Measurements from ENCODE around the gene ZNF787. TPM values are rescaled to one million over a fixed set of nuclear protein-coding genes. Genes with fewer than 3 reads are reported as not detected.

ZNF787 gene
- polyA plus RNA-seq, 1 experiment, result 4.5 TPM

DNA sequence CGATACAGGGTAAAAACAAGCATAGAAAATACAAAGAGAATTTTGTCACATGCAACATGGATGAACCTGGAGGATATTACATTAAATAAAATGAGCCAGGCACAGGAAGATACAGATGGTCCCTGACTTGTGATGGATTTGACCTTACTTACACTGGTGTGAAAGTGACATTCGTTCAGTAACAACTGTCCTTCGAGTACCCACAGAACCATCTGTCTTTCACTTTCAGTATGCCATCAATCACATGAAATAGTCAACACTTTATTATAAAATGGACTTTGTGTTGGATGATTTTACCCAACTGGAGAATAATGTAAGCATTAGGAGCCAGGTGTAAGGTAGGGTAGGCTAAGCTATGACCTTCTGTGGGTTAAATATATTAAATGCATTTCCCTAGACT lies 51.5 kb downstream of the ZNF787 start:
- TF ChIP-seq, protein P1, sequence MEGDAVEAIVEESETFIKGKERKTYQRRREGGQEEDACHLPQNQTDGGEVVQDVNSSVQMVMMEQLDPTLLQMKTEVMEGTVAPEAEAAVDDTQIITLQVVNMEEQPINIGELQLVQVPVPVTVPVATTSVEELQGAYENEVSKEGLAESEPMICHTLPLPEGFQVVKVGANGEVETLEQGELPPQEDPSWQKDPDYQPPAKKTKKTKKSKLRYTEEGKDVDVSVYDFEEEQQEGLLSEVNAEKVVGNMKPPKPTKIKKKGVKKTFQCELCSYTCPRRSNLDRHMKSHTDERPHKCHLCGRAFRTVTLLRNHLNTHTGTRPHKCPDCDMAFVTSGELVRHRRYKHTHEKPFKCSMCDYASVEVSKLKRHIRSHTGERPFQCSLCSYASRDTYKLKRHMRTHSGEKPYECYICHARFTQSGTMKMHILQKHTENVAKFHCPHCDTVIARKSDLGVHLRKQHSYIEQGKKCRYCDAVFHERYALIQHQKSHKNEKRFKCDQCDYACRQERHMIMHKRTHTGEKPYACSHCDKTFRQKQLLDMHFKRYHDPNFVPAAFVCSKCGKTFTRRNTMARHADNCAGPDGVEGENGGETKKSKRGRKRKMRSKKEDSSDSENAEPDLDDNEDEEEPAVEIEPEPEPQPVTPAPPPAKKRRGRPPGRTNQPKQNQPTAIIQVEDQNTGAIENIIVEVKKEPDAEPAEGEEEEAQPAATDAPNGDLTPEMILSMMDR (IDR thresholded peaks at IDR 0.05; ENCODE audit: low read depth, low read length), result no peak
- Histone ChIP-seq H3K9me3 (ENCODE audit: control insufficient read depth, insufficient read depth, low read length) (no peaks in the 10 kb centered on the region), H3K4me3 (ENCODE audit: low read depth, low read length) (no peak overlapping the region), H3K27ac (ENCODE audit: low read depth, low read length) (no peak overlapping the region), H3K27me3 (ENCODE audit: control insufficient read depth, insufficient read depth, low read length) (no peaks in the 10 kb centered on the region)
- POLR2A ChIA-PET, result no interaction called here
- DNase-seq (ENCODE audit: low read depth, low spot score), result no peak
- CTCF ChIA-PET, result interaction anchor here (2.1 kb wide), 1 partner anchor 183 kb away, joined by 9 read pairs; no protein-coding TSS in a partner anchor

DNA sequence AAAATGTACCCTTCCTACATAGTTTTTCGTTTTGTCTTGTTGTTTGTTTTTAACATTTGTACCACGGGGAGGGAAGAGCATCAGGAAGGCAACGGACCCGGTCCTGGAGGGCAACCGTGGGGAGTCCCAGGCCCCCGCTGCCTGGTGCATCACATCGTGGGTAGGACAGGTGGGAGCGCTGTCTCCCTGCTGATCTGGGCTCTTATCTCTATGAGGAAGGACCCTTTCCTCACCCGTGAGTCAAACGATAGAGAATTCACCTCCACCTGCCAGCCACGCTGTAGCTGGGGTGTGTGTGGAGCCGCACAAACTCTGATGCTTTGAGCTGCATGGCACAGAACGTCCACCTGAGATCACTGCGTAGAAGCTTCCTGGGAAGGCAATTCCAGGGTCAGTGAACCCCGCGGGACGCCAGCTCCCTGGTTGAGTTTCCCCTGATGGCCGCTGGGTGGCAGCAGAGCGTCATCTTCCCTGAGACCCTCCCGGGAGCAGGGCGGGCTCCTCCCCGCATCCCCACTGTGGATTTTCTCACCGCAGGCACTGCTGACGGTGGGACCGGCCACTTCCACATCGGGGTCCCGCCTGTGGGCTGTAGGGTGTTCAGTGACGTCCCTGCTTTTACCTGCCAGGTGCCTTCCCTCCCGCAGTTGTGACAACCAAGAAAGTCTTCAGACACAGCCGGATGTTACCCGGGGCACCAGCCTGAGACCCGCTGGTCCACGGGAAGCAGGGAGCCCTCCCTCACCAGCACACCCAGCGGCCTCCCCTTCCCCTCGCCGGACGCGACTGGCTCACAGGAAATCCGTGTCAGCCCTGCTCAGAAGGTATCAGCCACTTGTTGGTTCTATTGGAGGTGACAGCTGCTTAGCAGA lies 54.7 kb downstream of the ZNF787 start:
- CTCF ChIA-PET, result interaction anchor here (0.6 to 4.4 kb wide), 31 partner anchors 11 to 631 kb away, joined by 3 to 60 read pairs (median 5); partner anchors contain the start of genes ZNF582 and ZSCAN5A
- POLR2A ChIA-PET, result no interaction called here
- H3K4me3 ChIP-seq (ENCODE audit: low read depth, low read length), result peak overlapping the region; percentile 39
- H3K27me3 ChIP-seq (ENCODE audit: control insufficient read depth, insufficient read depth, low read length), result no peaks in the 10 kb centered on the region
- no peaks in the 10 kb centered on the region for H3K9me3 ChIP-seq (ENCODE audit: control insufficient read depth, insufficient read depth, low read length)
- H3K27ac ChIP-seq (ENCODE audit: low read depth, low read length), result no peak overlapping the region
- TF ChIP-seq, protein P1 (IDR thresholded peaks at IDR 0.05; ENCODE audit: low read depth, low read length), result peak; percentile 83
- DNase-seq (ENCODE audit: low read depth, low spot score), result peak; percentile 4

DNA sequence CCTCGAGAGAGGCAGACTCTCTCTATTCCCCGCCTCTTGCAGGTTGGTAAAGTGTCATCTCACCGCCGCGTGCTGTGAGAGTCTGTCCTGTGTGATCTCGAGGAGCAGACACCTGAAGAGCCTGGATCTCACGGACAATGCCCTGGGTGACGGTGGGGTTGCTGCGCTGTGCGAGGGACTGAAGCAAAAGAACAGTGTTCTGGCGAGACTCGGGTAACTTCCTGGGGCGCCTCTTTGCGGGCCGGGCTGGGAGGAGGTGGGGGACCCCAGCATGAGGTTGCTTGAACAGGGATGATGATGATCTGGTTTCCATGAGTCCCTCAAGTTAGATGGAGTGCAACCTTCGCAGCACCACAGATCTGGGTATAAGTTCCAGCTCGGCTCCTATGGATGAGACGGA lies 67.5 kb downstream of the ZNF787 start:
- Histone ChIP-seq H3K27me3 (ENCODE audit: control insufficient read depth, insufficient read depth, low read length) (no peaks in the 10 kb centered on the region), H3K4me3 (ENCODE audit: low read depth, low read length) (no peak overlapping the region), H3K9me3 (ENCODE audit: control insufficient read depth, insufficient read depth, low read length) (peaks cover 31% of the 10 kb centered on the region), H3K27ac (ENCODE audit: low read depth, low read length) (no peak overlapping the region)
- ChIA-PET CTCF (no interaction called here), POLR2A (no interaction called here)
- TF ChIP-seq, protein P1 (IDR thresholded peaks at IDR 0.05; ENCODE audit: low read depth, low read length), result no peak
- no peak for DNase-seq (ENCODE audit: low read depth, low spot score)

Small RNAs within 50 kb of the gene (small RNA-seq; reads per million reads assigned to genes)
- gene AC024580.2 (ENCODE audit: insufficient read length, low read depth), result not detected
- gene RF00019 (ENCODE audit: insufficient read length, low read depth), result not detected

Other genes with a start within 250 kb of the ZNF787 start
- gene NLRP13, start 189.0 kb downstream of the ZNF787 start, polyA plus RNA-seq (2011; rRNA removed), result not detected in 2 replicates
- not detected in 2 replicates for gene NLRP8, start 173.5 kb downstream of the ZNF787 start, polyA plus RNA-seq (2011; rRNA removed)
- gene NLRP5, start 134.5 kb downstream of the ZNF787 start, polyA plus RNA-seq (2011; rRNA removed), result not detected in 2 replicates
- gene ZNF444, start 20.0 kb upstream of the ZNF787 start, polyA plus RNA-seq (2011; rRNA removed), result 9.9 and 11.6 TPM in 2 replicates
- not detected in 2 replicates for gene GALP, start 54.7 kb upstream of the ZNF787 start, polyA plus RNA-seq (2011; rRNA removed)
- not detected in 2 replicates for gene ZSCAN5B, start 76.5 kb upstream of the ZNF787 start, polyA plus RNA-seq (2011; rRNA removed)
- not detected in 2 replicates for gene ZSCAN5C, start 81.0 kb upstream of the ZNF787 start, polyA plus RNA-seq (2011; rRNA removed)
- not detected in 2 replicates for gene EDDM13, start 151.5 kb upstream of the ZNF787 start, polyA plus RNA-seq (2011; rRNA removed)
- 3.7 and 5.8 TPM in 2 replicates for gene ZSCAN5A, start 193.5 kb upstream of the ZNF787 start, polyA plus RNA-seq (2011; rRNA removed)

Measured in AG04450 (cell line).